Upper lobe of left lung (tissue), 4 donors: Measurements from ENCODE around the gene DTNA.

Experiments
- CTCF ChIP-seq, 6 experiments: fragments of 450-650 bp in 4 of 6; fragments of 200-600 bp in 2 of 6; sonication (generic) in 2 of 6; IDR thresholded peaks; one replicate each; pipeline ENCODE4 v1.5.1; 2016 to 2019; ENCODE audit warnings: antibody characterized with exemption in 6 of 6
- EP300 ChIP-seq, 4 donors: sonication (generic); formaldehyde crosslinking; IDR thresholded peaks; one replicate each; pipeline ENCODE4 v1.5.1; 2017; ENCODE audit warnings: antibody characterized with exemption in 4 of 4, control low read depth in 2 of 4

- no peak for TF ChIP-seq CTCF (IDR thresholded peaks at IDR 0.05)
- TF ChIP-seq EP300 (IDR thresholded peaks at IDR 0.05): no peak
Measured at GRCh38 chr18:34718610-34719009, 8.5 kb downstream of the DTNA start.
